Measurements from ENCODE around the gene PTGFRN. TPM values are rescaled to one million over a fixed set of nuclear protein-coding genes. Genes with fewer than 3 reads are reported as not detected.

PTGFRN gene
- total RNA-seq, 2 donors from 2014 or later, result 2.2 to 6.4 TPM

DNA sequence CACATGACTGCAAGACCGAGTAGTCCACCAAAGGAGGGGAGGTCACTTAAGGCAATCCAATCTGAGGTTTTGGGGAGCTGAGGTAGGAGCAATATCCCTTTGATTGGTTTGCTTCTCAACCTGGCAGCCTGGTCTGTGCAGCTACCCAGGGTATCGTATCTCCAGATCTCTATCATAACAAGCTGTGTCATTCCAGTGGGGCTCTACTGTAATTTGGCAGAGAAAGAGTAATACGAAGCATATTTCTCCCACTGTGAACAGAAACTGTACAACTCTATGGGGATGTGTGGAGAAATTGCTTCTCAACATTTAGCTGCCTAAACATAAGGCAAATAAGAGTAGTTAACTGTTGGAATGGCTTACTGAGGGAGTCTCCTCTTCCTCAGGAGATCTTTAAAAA is 112.4 kb downstream of the PTGFRN start:
- DNase-seq (ENCODE audit: low spot score) (no peak), ATAC-seq (no peak)
- Mint-ChIP-seq H3K4me3 (no peak overlapping the region), H3K36me3 (no peaks in the 10 kb centered on the region), H3K9me3 (no peaks in the 10 kb centered on the region), H3K27me3 (peaks cover 9 to 14% of the 10 kb centered on the region in 2 donors), H3K4me1 (ENCODE audit: low read depth in 2 of 2) (no peaks in the 10 kb centered on the region), H3K27ac (no peak overlapping the region)

DNA sequence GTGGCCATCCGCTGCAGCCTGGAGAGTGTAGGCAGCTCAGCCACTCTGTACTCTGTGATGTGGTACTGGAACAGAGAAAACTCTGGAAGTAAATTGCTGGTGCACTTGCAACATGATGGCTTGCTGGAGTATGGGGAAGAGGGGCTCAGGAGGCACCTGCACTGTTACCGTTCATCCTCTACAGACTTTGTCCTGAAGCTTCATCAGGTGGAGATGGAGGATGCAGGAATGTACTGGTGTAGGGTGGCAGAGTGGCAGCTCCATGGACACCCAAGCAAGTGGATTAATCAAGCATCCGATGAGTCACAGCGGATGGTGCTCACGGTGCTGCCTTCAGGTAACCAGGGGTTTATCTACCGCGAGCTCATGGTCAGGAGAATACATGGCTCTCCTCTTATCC is 115.9 kb downstream of the PTGFRN start:
- Mint-ChIP-seq H3K4me3 (no peak overlapping the region), H3K27me3 (peaks cover 4 to 6% of the 10 kb centered on the region in 2 donors), H3K36me3 (no peaks in the 10 kb centered on the region), H3K9me3 (no peaks in the 10 kb centered on the region), H3K27ac (no peak overlapping the region), H3K4me1 (ENCODE audit: low read depth in 2 of 2) (no peaks in the 10 kb centered on the region)
- no peak for ATAC-seq
- DNase-seq (ENCODE audit: low spot score), result no peak

DNA sequence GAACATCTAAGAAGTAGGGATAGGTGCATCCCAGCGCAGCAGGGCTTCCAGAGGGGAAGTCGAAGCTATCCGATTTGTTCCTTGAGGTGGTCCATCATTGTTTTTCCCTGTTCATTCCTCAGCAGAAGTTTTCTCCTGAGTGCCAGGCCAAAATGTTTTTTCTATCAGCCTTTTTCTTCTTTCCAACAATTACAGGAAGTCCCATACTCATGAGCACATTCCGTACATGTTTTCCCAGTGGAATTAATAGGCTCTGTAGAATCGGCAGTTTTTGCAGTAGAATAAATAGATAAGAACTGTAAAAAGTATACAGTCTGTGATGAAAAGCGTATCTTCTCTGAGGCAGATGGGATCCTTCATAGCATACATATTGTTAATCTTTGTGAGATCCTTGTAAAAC is 116.6 kb downstream of the PTGFRN start:
- H3K9me3 Mint-ChIP-seq, result no peaks in the 10 kb centered on the region
- H3K36me3 Mint-ChIP-seq, result no peaks in the 10 kb centered on the region
- peaks cover 4 to 6% of the 10 kb centered on the region in 2 donors for H3K27me3 Mint-ChIP-seq
- H3K27ac Mint-ChIP-seq, result no peak overlapping the region
- H3K4me3 Mint-ChIP-seq, result no peak overlapping the region
- no peaks in the 10 kb centered on the region for H3K4me1 Mint-ChIP-seq (ENCODE audit: low read depth in 2 of 2)
- no peak for ATAC-seq
- DNase-seq (ENCODE audit: low spot score), result no peak

DNA sequence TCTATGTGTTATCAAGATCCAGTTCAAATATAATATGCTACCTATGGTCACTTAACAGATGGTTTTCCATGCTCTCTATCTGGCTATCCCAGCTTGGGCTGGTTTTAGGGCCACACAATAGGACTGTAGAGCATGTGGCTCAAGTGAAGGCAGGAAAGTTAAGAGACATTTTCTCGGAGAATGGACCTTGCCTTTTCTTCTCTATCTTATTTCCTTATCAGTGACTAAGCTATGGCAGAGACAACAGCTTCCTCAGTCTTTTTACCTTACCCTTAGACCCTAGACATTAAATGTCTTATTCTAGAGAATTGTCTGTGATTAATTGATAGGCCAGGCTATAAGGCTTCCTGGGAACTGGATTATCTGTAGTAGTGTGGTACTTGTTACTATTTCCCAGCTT is 120.0 kb downstream of the PTGFRN start:
- Mint-ChIP-seq H3K4me1 (ENCODE audit: low read depth in 2 of 2) (no peaks in the 10 kb centered on the region), H3K36me3 (no peaks in the 10 kb centered on the region), H3K27ac (no peak overlapping the region), H3K9me3 (no peaks in the 10 kb centered on the region), H3K4me3 (no peak overlapping the region), H3K27me3 (peaks cover 2 to 3% of the 10 kb centered on the region in 2 donors)
- ATAC-seq, result no peak
- DNase-seq (ENCODE audit: low spot score), result no peak

DNA sequence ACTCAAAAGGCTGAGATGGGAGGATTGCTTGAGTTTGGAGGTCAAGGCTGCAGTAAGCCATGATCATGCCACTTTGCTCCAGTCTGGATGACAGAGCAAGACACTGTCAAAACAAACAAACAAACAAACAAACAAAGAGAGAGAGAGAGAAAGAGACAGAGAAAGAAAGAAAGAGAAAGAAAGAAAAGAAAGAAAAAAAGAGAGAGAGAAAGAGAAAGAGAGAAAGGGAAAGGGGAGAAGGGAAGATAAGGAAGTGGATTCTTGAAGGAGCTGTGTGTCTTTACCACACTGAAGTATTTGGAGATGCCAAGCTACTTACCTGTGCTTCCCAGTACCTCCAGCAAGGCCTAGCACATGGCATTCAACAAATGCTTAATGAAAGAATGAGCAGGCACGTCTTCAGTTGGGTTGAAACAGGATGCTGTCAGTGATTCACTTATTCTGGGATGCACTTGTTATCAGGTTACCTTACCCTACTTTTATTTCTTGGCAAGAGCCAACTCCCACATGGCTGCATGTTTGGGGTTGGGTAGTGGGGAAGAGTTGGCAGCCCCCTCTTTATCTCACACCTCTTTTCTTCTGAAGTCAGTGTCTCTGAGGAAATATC is 120.7 kb downstream of the PTGFRN start:
- Mint-ChIP-seq H3K4me3 (no peak overlapping the region), H3K9me3 (no peaks in the 10 kb centered on the region)
- no peak for ATAC-seq

DNA sequence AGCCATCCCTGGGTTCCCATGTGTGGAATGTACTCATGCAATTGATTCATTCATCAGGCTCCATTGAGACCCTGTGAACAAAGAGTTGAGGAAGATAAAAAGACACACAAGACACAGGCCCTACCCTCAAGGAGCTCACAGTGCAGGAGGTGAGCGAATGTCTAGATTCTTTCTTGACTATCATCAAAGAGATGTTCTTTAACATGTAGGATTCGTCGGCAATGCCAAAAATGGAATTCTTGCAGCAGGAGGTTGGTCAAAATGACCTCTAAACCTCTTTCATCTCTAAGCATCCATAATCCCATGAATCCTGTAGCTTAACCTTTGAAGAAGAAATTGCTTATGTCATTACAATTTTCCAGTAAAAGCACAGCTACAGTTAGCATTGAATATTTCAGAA is 122.5 kb downstream of the PTGFRN start:
- H3K27me3 Mint-ChIP-seq, result no peaks in the 10 kb centered on the region
- H3K4me1 Mint-ChIP-seq (ENCODE audit: low read depth in 2 of 2), result no peaks in the 10 kb centered on the region
- DNase-seq (ENCODE audit: low spot score) (no peak), ATAC-seq (no peak)
- no peak overlapping the region for H3K27ac Mint-ChIP-seq
- no peaks in the 10 kb centered on the region for H3K36me3 Mint-ChIP-seq
- no peaks in the 10 kb centered on the region for H3K9me3 Mint-ChIP-seq
- no peak overlapping the region for H3K4me3 Mint-ChIP-seq

More for the DNA sequence above, 120.7 kb downstream of the PTGFRN start:
- Mint-ChIP-seq H3K4me1 (ENCODE audit: low read depth in 2 of 2) (no peaks in the 10 kb centered on the region), H3K27ac (no peak overlapping the region), H3K36me3 (no peaks in the 10 kb centered on the region), H3K27me3 (no peaks in the 10 kb centered on the region)
- no peak for DNase-seq (ENCODE audit: low spot score)

DNA sequence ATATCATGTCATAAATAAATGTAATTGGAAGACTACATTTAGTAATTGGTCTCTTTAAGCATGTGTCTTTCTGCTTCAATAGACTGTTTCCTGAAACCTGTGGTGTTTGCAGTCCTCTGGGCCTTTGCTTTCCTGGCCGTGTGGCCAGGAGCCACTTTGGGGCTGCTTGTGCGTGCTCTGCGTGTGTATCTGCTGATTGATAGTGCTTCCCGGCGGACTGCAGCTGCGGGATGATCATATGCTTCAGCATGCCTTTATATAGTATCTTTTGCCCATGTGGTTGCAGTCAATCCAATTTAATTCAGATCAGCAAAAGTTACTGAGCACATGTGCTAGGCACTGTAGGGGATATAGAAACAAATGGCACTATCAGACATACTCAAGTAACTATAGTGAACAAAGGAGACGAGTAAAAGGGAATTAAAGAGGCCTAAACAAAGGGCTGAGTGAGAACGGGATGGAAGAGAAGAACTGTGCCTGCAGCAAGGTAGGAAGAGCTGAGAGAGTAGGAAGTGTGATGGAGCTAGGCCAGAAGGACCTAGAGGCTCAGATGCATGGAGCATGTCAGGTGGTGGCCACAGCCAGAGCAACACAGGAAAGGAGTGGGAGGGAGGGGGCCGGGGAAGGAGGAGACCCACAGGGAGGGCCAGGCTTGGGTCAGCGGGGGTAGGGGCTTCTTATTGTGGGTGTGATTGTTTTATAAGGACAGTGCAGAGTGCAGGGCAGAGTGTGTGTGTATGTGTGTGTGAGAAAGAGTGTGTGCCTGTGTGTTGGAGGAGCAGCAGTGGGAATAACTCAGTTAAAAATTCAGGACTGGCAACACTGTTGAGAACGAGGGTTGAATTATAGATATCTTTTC is 123.2 kb downstream of the PTGFRN start:
- Mint-ChIP-seq H3K27ac (no peak overlapping the region), H3K9me3 (no peaks in the 10 kb centered on the region), H3K36me3 (no peaks in the 10 kb centered on the region), H3K4me3 (no peak overlapping the region), H3K4me1 (ENCODE audit: low read depth in 2 of 2) (no peaks in the 10 kb centered on the region), H3K27me3 (no peaks in the 10 kb centered on the region)
- no peak for ATAC-seq
- DNase-seq (ENCODE audit: low spot score), result no peak

DNA sequence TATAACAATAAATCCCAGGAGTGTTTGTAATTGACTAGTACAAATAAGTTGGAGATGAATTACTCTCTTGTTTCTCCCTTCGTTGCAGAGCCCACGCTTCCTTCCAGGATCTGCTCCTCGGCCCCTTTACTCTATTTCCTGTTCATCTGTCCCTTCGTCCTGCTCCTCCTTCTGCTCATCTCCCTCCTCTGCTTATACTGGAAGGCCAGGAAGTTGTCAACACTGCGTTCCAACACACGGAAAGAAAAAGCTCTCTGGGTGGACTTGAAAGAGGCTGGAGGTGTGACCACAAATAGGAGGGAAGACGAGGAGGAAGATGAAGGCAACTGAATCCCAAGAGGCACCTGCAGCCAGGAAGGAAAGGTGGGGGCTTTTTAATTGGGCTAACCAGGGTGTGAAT is 124.1 kb downstream of the PTGFRN start:
- H3K4me1 Mint-ChIP-seq (ENCODE audit: low read depth in 2 of 2), result no peaks in the 10 kb centered on the region
- no peak overlapping the region for H3K4me3 Mint-ChIP-seq
- H3K27me3 Mint-ChIP-seq, result no peaks in the 10 kb centered on the region
- no peaks in the 10 kb centered on the region for H3K9me3 Mint-ChIP-seq
- no peak for ATAC-seq
- no peaks in the 10 kb centered on the region for H3K36me3 Mint-ChIP-seq
- H3K27ac Mint-ChIP-seq, result no peak overlapping the region
- DNase-seq (ENCODE audit: low spot score), result no peak

DNA sequence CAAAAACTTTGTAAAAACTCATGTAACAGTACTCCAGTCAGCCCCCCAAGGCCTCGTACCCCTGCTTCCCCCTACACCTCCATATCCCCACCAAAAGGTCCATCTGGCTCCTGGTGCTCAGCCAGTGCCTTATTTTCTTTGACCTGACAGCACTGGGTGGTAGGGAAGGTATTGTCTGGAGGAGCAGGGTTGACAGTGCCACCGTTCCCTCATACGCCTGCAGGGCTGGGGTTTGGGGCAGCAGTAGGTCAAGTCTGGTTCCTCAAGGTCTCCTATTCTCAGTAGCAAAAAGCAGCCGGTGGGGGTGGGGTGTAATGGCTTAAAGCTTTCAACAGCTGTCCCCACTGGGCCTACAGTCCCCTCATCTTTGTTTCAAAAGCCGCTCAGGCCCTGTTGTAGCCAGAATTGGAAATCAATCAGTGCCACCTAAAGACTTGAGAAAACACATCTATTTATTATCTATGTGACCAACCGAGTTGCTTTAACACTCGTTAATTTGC is 125.1 kb downstream of the PTGFRN start:
- no peaks in the 10 kb centered on the region for H3K27me3 Mint-ChIP-seq
- ATAC-seq (no peak), DNase-seq (ENCODE audit: low spot score) (no peak)
- no peaks in the 10 kb centered on the region for H3K36me3 Mint-ChIP-seq
- no peak overlapping the region for H3K4me3 Mint-ChIP-seq
- H3K27ac Mint-ChIP-seq, result no peak overlapping the region
- no peaks in the 10 kb centered on the region for H3K9me3 Mint-ChIP-seq
- no peaks in the 10 kb centered on the region for H3K4me1 Mint-ChIP-seq (ENCODE audit: low read depth in 2 of 2)

DNA sequence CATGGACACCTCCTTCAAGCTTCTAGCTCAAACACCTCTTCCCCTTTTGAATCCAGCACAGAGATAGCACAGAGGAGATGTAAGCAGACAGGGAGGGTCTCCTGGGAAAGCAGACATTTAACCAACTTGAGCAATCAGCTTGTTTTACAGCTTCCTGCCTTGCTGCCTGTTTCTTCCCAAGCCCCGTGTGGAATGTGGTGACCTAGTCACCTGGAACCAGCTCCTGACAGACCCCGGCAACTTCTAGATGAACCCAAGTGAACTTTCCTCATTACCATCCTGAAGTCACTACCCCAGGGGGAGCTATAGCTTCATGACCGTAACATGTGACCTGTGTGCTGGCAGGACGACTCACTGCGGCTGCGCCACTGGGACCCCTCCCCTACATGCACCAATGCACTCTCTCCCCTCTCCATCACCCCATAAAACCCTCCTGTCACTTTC is 126.3 kb downstream of the PTGFRN start:
- ATAC-seq (no peak), DNase-seq (ENCODE audit: low spot score) (no peak)
- no peaks in the 10 kb centered on the region for H3K4me1 Mint-ChIP-seq (ENCODE audit: low read depth in 2 of 2)
- H3K36me3 Mint-ChIP-seq, result no peaks in the 10 kb centered on the region
- no peak overlapping the region for H3K27ac Mint-ChIP-seq
- no peaks in the 10 kb centered on the region for H3K27me3 Mint-ChIP-seq
- no peak overlapping the region for H3K4me3 Mint-ChIP-seq
- no peaks in the 10 kb centered on the region for H3K9me3 Mint-ChIP-seq

DNA sequence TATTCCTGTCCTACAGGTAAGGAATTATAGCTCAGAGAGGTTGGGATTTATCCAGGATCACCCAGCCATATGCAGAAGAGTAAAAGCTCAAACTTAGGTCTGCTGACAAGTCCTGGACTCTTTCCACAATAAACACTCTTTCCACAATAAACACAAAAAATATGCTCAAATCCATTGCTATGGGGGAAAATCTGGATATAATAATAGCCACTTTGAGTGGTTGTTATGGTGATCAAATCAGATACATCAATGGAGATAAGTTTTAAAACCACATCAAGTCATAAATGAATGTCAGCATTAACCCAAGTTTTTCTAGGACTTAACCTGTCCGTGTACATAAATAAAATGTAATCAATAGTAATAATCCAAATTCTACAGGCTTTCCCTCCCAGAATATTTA is 128.1 kb downstream of the PTGFRN start:
- DNase-seq (ENCODE audit: low spot score) (no peak), ATAC-seq (no peak)
- no peaks in the 10 kb centered on the region for H3K27me3 Mint-ChIP-seq
- H3K27ac Mint-ChIP-seq, result no peak overlapping the region
- no peaks in the 10 kb centered on the region for H3K4me1 Mint-ChIP-seq (ENCODE audit: low read depth in 2 of 2)
- no peaks in the 10 kb centered on the region for H3K36me3 Mint-ChIP-seq
- no peak overlapping the region for H3K4me3 Mint-ChIP-seq
- H3K9me3 Mint-ChIP-seq, result no peaks in the 10 kb centered on the region

DNA sequence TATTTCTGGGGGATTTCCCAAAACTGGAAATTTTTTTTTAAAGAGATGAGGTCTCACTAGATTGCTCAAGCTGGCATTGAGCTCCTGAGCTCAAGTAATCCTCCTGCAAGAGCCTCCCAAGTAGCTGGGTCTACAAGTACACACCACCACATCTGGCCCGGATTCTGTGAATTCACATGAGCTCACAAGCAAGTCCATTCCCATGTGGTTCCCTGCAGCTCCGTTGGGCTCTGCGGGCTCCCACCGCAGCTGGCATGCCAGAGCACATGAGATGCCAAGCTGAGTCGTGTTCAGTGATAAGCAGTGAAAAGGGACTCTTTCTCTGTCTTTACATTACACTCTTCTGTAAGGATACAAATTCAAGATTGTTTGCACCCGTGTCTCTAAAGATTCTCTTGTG is 128.5 kb downstream of the PTGFRN start:
- DNase-seq (ENCODE audit: low spot score) (no peak), ATAC-seq (no peak)
- Mint-ChIP-seq H3K36me3 (no peaks in the 10 kb centered on the region), H3K9me3 (no peaks in the 10 kb centered on the region), H3K27ac (no peak overlapping the region), H3K27me3 (no peaks in the 10 kb centered on the region), H3K4me3 (no peak overlapping the region), H3K4me1 (ENCODE audit: low read depth in 2 of 2) (no peaks in the 10 kb centered on the region)
